C4-2B (cell line): Measurements from ENCODE around the gene SPATA4.

Experiments used
- H3K27ac ChIP-seq: fragments of 450-650 bp; 2 replicates; pipeline ENCODE4 v1.5.1; 2017
- ZFX ChIP-seq: fragments of 450-650 bp; IDR thresholded peaks from 2 replicates; pipeline ENCODE4 v1.6.1; 2017
- TF ChIP-seq, protein P1 (sequence below): fragments of 450-650 bp; conservative IDR thresholded peaks from 2 replicates; pipeline ENCODE4 v1.5.1; 2017; ENCODE audit warnings: mild to moderate bottlenecking

Gene SPATA4

DNA sequence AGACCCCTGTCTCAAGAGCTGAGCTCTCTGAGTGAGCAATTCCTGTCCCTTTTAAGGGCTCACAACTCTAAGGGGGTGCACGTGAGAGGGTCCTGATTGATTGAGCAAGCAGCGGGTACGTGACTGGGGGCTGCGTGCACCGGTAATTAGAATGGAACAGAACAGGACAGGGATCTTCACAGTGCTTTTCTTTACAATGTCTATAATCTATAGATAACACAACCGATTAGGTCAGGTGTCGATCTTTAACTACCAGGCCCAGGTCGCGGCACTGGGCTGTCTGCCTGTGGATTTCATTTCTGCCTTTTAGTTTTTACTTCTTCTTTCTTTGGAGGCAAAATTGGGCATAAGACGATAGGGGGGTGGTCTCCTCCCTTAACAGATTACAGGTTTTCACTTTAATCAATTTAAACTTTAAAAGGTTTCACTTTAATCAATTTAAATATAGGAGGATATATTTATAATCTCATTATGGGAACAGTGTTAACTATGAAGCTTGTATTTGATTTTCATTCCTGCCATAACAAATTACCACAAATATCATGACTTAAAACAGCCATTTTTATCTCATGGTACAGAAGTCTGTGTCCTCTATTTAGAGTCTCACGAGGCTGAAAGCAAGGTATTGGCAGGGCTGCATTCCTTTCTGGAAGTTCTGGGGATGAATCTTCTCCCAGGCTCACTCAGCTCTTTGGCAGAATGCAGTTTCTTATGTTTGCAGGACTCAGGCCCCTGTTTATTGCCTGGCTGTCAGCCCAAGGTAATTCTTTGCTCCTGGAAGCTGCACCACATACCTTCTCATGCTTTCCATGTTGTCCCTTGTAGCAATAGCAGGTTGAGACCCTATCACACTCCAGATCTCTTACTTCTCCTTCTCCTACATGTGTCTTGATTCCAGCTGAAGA is 5.2 kb downstream of the SPATA4 start:
- H3K27ac ChIP-seq, result no peak overlapping the region
- TF ChIP-seq ZFX, result no peak
- TF ChIP-seq, protein P1, sequence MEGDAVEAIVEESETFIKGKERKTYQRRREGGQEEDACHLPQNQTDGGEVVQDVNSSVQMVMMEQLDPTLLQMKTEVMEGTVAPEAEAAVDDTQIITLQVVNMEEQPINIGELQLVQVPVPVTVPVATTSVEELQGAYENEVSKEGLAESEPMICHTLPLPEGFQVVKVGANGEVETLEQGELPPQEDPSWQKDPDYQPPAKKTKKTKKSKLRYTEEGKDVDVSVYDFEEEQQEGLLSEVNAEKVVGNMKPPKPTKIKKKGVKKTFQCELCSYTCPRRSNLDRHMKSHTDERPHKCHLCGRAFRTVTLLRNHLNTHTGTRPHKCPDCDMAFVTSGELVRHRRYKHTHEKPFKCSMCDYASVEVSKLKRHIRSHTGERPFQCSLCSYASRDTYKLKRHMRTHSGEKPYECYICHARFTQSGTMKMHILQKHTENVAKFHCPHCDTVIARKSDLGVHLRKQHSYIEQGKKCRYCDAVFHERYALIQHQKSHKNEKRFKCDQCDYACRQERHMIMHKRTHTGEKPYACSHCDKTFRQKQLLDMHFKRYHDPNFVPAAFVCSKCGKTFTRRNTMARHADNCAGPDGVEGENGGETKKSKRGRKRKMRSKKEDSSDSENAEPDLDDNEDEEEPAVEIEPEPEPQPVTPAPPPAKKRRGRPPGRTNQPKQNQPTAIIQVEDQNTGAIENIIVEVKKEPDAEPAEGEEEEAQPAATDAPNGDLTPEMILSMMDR, result no peak

DNA sequence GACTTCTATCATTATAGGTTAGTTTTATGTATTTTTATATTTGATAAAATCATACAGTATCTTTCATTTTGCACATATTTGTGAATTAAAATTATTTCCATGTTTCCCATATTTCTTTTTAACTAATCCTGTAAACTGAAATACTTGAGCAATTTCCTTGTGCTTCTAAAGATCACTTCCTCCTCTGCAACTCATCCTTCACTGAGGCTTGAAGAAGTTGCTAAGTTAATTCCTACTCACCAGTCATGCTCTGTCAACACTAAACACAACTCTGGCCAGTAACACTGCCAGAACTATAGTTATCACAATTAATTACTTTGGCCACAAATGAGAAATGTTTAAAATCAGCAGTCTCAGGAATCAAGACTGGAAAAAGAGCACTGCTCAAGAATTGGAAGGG is 6.7 kb downstream of the SPATA4 start:
- TF ChIP-seq ZFX, result no peak
- TF ChIP-seq, protein P1, result no peak
- H3K27ac ChIP-seq, result no peak overlapping the region

DNA sequence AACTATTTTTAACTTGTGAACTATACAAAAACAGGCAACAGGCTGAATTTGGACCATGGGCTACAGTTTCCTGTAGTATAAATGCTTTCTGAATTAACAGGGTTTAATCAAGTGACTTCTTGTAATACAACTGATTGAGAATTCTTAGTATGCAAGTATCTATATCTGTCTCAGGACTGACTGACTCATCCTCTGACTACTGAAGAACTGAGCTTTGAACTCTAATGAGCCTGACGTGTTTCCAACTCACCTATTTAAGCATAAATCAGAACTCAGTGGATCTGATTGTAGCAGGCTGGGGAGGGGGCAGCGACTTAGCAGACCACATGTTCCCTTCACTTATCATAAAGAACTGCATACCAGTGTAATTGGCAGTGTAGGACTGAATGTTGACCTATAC is 7.8 kb downstream of the SPATA4 start:
- TF ChIP-seq ZFX, result no peak
- TF ChIP-seq, protein P1, result no peak
- H3K27ac ChIP-seq, result no peak overlapping the region

DNA sequence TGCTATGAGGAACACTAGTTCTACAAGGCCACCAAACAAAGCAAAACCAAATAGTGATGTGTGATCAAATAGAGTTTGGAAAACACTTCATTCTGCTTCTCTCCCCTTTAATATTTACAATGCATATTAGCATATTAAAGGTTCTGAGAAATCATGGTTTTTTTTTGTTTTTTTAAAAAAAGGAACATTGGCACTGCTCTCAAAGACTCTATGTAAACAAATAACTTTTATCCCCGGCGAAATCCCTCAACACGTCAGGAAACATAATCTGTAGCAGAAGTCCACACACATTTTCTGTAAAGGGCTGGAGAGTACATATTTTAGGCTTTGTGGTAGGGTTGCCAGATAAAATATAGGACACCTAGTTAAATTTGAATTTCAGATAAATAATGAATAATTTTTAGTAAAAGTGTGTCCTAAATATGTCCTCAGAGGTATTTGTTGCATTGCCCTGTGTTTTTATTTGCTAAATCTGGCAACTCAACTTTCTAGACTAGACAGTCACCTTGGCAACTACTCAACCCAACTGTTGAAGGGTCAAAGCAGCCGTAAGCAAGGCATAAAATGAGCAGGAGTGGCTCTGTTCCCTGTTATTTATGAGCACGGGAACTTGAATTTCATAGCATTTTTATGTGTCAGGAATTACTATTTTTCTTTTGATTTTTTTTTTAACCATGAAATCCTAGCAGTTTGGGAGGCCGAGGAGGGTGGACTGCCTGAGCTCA is 8.6 kb downstream of the SPATA4 start:
- TF ChIP-seq, protein P1, result no peak
- no peak for TF ChIP-seq ZFX
- no peak overlapping the region for H3K27ac ChIP-seq

DNA sequence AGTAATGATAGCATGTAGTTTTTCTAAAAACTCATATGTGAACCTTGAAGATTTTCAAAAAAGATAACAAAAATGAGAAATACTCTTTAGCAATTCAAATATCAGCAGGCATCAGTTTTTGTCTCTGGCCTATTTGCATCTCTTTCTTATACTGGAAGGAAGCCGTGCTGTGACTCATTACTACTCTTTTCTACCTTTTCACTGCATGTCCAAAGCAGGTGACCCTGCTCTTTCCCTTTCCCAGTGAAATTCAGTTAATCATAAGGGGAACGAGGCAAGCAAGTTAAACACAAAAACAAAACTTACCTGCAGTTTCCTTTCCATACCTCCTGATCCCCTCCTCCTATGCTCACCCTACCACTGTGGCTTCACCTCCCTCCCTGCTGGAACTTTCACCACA is 9.3 kb downstream of the SPATA4 start:
- TF ChIP-seq ZFX, result no peak
- TF ChIP-seq, protein P1, result no peak
- no peak overlapping the region for H3K27ac ChIP-seq

DNA sequence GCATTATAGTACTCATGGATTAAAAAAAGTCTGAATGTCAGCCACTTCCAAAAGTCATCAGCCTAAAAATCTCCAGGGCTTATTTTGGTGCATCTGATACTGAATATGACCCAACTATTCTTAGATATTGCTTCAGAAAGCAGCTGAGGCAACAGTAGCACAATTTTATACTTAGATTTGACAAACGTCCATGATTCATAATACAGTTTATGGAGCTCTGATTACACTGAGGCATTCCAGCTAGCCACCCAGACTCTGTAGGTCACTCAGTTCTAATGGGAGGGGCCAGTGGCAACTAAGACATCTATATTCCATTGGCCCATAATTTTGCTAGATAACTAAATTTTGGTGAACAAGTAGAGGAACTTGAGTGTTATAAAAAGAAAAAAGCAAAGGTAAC is 10.3 kb downstream of the SPATA4 start:
- H3K27ac ChIP-seq, result no peak overlapping the region
- no peak for TF ChIP-seq ZFX
- TF ChIP-seq, protein P1, result no peak

DNA sequence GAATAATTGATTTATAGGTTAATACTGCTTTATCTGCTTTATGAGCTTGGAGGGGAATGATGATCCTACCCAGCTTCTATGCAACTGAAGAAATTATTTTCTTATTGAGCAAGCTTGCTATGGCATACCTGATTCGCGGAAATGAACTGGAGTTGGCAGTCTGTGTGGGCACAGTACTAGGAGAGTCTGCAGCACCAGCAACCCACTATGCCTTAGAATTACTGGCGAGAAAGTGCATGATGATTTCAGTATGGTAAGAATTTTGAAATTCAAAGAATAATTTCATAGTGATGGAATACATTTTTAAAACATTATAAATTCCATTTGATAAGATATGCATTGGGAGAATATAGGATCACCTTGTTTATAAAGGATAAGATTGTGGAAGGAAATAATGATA is 32.3 kb downstream of the SPATA4 start:
- TF ChIP-seq, protein P1, result no peak
- TF ChIP-seq ZFX, result no peak
- H3K27ac ChIP-seq, result no peak overlapping the region
